Osteoblast (primary cell): Measurements from ENCODE around the gene CLCA1. TPM values are rescaled to one million over a fixed set of nuclear protein-coding genes. Genes with fewer than 3 reads are reported as not detected.

ENCODE experiments used
- DNase-seq: peaks from one replicate; pipeline ENCODE4 v3.0.0; 2011; ENCODE audit warnings: low spot score, mixed read lengths; ENCODE audit not compliant: insufficient read length; ENCODE audit errors: missing footprints
- H2AFZ ChIP-seq: 2 replicates; pipeline ENCODE4 v1.6.0; 2011; ENCODE audit warnings: mild to moderate bottlenecking, low read length
- H3K27ac ChIP-seq: 2 replicates; pipeline ENCODE4 v1.5.1; 2011; ENCODE audit warnings: mild to moderate bottlenecking, low read depth, low read length, moderate library complexity
- H3K27me3 ChIP-seq: 2 replicates; pipeline ENCODE4 v1.6.0; 2012; ENCODE audit warnings: mild to moderate bottlenecking, control low read depth, inconsistent platforms, low read length, moderate library complexity; ENCODE audit not compliant: insufficient read depth
- H3K36me3 ChIP-seq: 2 replicates; pipeline ENCODE4 v1.5.1; 2011; ENCODE audit warnings: mild to moderate bottlenecking, low read length, control low read depth, moderate library complexity; ENCODE audit not compliant: insufficient read depth
- H3K4me1 ChIP-seq: 2 replicates; pipeline ENCODE4 v1.5.1; 2011; ENCODE audit warnings: mild to moderate bottlenecking, low read length, control low read depth, moderate library complexity; ENCODE audit not compliant: insufficient read depth
- H3K4me2 ChIP-seq: 2 replicates; pipeline ENCODE4 v1.6.0; 2011; ENCODE audit warnings: mild to moderate bottlenecking, low read length; ENCODE audit not compliant: insufficient read depth
- H3K4me3 ChIP-seq: fragments of 200-600 bp; sonication (generic); 3 replicates; pipeline ENCODE4 v1.5.1; 2012; ENCODE audit warnings: mild to moderate bottlenecking, low read length, inconsistent platforms; ENCODE audit not compliant: insufficient read depth
- H3K79me2 ChIP-seq: 2 replicates; pipeline ENCODE4 v1.6.0; 2012; ENCODE audit warnings: mild to moderate bottlenecking, low read length, control low read depth, inconsistent platforms; ENCODE audit not compliant: insufficient read depth
- H3K9me3 ChIP-seq: 2 replicates; pipeline ENCODE4 v1.5.1; 2011; ENCODE audit warnings: low read depth, low read length, control low read depth
- H4K20me1 ChIP-seq: 2 replicates; pipeline ENCODE4 v1.6.0; 2012; ENCODE audit warnings: mild to moderate bottlenecking, low read length, control low read depth; ENCODE audit not compliant: insufficient read depth
- CTCF ChIP-seq: IDR thresholded peaks from 2 replicates; pipeline ENCODE4 v1.5.1; 2011; ENCODE audit warnings: mild to moderate bottlenecking, low read depth, low read length, moderate library complexity; ENCODE audit errors: extremely low read depth
- total RNA-seq: library from RNA; depleted of rRNA; stranded (reverse); fragments of >200 nt; gene quantifications from 2 replicates; pipeline ENCODE4 v1.2.3, GENCODE V29; 2012

CLCA1 gene
- total RNA-seq, 1 donor: not detected

GRCh38 chr1:86460998-86461397 is 7.7 kb upstream of the CLCA1 start:
- Histone ChIP-seq H3K9me3 (no peaks in the 10 kb centered on the region), H4K20me1 (no peaks in the 10 kb centered on the region), H3K27me3 (peaks cover 2% of the 10 kb centered on the region), H3K4me2 (no peak overlapping the region), H3K4me1 (no peaks in the 10 kb centered on the region), H3K36me3 (no peaks in the 10 kb centered on the region), H3K4me3 (no peak overlapping the region), H3K79me2 (no peaks in the 10 kb centered on the region), H2AFZ (no peak overlapping the region), H3K27ac (no peak overlapping the region)
- TF ChIP-seq CTCF: no peak
- DNase-seq: no peak

- no peak for TF ChIP-seq CTCF
- Histone ChIP-seq H3K4me1 (no peaks in the 10 kb centered on the region), H3K4me3 (no peak overlapping the region), H3K27me3 (peaks cover 2% of the 10 kb centered on the region), H2AFZ (no peak overlapping the region), H3K36me3 (no peaks in the 10 kb centered on the region), H4K20me1 (no peaks in the 10 kb centered on the region), H3K27ac (no peak overlapping the region), H3K79me2 (no peaks in the 10 kb centered on the region), H3K9me3 (no peaks in the 10 kb centered on the region), H3K4me2 (no peak overlapping the region)
- no peak for DNase-seq
These were observed 7.2 kb upstream of the CLCA1 start for GRCh38 chr1:86461482-86461881.

DNA sequence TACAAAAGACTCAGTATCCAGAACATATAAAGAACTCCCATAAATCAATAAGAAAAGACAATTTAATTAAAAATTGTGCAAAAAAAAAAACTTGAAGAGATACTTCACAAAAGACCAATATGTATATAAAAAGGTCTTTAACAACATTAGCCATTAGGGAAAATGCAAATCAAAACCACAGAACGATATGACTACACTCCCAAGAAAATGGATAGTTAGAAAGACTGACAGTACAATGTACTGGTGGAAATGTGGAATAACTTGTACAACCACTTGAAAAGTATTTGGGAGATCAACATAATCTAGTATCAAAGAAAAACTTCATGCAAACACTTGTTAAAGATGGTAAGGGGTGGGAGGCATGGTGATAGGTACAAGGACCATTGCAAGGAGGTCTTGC is 3.9 kb upstream of the CLCA1 start:
- no peak overlapping the region for H2AFZ ChIP-seq
- no peak overlapping the region for H3K4me2 ChIP-seq
- H3K27me3 ChIP-seq: no peaks in the 10 kb centered on the region
- no peak for DNase-seq
- no peaks in the 10 kb centered on the region for H3K9me3 ChIP-seq
- H3K27ac ChIP-seq: no peak overlapping the region
- no peak overlapping the region for H3K4me3 ChIP-seq
- H3K4me1 ChIP-seq: peaks cover 6% of the 10 kb centered on the region
- H3K36me3 ChIP-seq: no peaks in the 10 kb centered on the region
- no peak for TF ChIP-seq CTCF
- H4K20me1 ChIP-seq: no peaks in the 10 kb centered on the region
- H3K79me2 ChIP-seq: no peaks in the 10 kb centered on the region

DNA sequence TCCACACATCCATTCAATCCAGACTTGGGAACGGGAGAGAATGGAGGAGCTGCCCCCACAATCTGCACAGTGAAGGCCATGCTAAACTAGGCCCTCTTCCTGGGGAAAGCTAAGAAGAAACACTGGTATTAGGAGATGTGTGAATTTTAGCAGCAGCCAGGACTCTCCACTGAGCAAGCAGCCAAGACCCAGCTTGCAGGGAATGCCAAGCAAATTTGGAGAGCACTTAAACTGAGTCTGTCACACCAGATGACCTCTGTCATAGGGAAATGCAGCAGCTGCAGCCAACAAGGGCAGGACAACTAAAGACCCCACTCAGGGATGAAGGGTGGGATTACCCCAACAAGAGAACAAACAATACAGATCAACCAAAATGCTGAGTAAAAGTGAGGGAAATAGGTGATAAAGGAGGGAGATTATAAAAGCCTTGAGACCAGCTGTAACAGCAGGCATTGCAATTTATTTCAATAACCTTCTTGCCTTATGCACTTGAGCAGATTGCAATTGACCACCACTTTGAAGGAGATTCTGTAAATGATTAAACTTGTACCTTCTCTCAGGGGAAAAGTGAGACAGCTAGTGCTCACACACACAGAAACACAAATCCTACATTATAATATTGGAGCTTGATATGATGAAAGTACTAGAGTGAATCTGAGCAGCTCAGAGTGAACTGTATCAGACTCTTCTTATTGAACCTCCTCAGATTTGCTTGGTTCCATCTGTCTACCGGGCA is 2.5 kb upstream of the CLCA1 start:
- peak overlapping the region; percentile 47 for H2AFZ ChIP-seq
- H3K27ac ChIP-seq: no peak overlapping the region
- no peaks in the 10 kb centered on the region for H3K27me3 ChIP-seq

More for the DNA sequence above, 2.5 kb upstream of the CLCA1 start:
- H3K9me3 ChIP-seq: no peaks in the 10 kb centered on the region
- no peak for DNase-seq
- H3K36me3 ChIP-seq: no peaks in the 10 kb centered on the region
- H3K79me2 ChIP-seq: no peaks in the 10 kb centered on the region
- no peaks in the 10 kb centered on the region for H4K20me1 ChIP-seq
- H3K4me3 ChIP-seq: no peak overlapping the region
- no peak for TF ChIP-seq CTCF
- no peak overlapping the region for H3K4me2 ChIP-seq
- H3K4me1 ChIP-seq: peaks cover 6% of the 10 kb centered on the region
